Measurements from ENCODE around the gene TRMT1. TPM values are rescaled to one million over a fixed set of nuclear protein-coding genes. Genes with fewer than 3 reads are reported as not detected.
"Not testable (repeated sequence)": the region's sequence is repeated elsewhere in the genome, so short reads cannot be mapped to it uniquely, and the experiment has no call there.

Gene TRMT1
- total RNA-seq, 1 experiment from 2014 or later, result 91.8 TPM

- peak overlapping the region; percentile 83 for H3K4me3 ChIP-seq (ENCODE audit: low read length)
- ChIA-PET CTCF (interaction anchor here (0.5 to 0.9 kb wide), 3 partner anchors 13 to 172 kb away, joined by 3 to 9 read pairs (median 3); no protein-coding TSS in a partner anchor), POLR2A (ENCODE audit: unreplicated experiment) (interaction anchor here (0.6 kb wide), 3 partner anchors 32 to 217 kb away, joined by 3 to 13 read pairs (median 3); partner anchors contain the start of gene NACC1)
- no peaks in the 10 kb centered on the region for H3K27me3 ChIP-seq (ENCODE audit: low read length)
- H2AFZ ChIP-seq (ENCODE audit: low read length), result peak overlapping the region; percentile 80
- peaks cover 3% of the 10 kb centered on the region for H3F3A ChIP-seq (ENCODE audit: low read length, unreplicated experiment)
- BruUV-seq (replicated peaks), result no TSS peak
- TF ChIP-seq EZH2phosphoT487 (IDR thresholded peaks at IDR 0.05; ENCODE audit: borderline replicate concordance, low read length), result no peak
- TF ChIP-seq, protein P1, sequence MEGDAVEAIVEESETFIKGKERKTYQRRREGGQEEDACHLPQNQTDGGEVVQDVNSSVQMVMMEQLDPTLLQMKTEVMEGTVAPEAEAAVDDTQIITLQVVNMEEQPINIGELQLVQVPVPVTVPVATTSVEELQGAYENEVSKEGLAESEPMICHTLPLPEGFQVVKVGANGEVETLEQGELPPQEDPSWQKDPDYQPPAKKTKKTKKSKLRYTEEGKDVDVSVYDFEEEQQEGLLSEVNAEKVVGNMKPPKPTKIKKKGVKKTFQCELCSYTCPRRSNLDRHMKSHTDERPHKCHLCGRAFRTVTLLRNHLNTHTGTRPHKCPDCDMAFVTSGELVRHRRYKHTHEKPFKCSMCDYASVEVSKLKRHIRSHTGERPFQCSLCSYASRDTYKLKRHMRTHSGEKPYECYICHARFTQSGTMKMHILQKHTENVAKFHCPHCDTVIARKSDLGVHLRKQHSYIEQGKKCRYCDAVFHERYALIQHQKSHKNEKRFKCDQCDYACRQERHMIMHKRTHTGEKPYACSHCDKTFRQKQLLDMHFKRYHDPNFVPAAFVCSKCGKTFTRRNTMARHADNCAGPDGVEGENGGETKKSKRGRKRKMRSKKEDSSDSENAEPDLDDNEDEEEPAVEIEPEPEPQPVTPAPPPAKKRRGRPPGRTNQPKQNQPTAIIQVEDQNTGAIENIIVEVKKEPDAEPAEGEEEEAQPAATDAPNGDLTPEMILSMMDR (conservative IDR thresholded peaks at IDR 0.05; ENCODE audit: low read depth, low read length), result no peak
- no peak for TF ChIP-seq EZH2 (IDR thresholded peaks at IDR 0.05; ENCODE audit: low read length, unreplicated experiment)
- H3K4me2 ChIP-seq (ENCODE audit: low read length), result peak overlapping the region; percentile 98
- H3K27ac ChIP-seq (ENCODE audit: low read length), result peak overlapping the region; percentile 29
- peak overlapping the region; percentile 90 for H3K9ac ChIP-seq (ENCODE audit: low read length)
- intact Hi-C loops (cut with micrococcal nuclease), result loop anchor here (1.0 to 5.0 kb wide), 2 partner anchors 32 to 47 kb away; partner anchors contain the start of gene LYL1
- H3K9me3 ChIP-seq (ENCODE audit: low read length), result no peaks in the 10 kb centered on the region
- ATAC-seq (peak; percentile 2; the same call in 1 of the 2 replicates), DNase-seq (peak; percentile 48)
- peaks cover 17% of the 10 kb centered on the region for H3K36me3 ChIP-seq (ENCODE audit: low read depth, low read length)
- no peaks in the 10 kb centered on the region for H3K9me2 ChIP-seq (replicated peaks; ENCODE audit: low read length)
- H3K4me1 ChIP-seq (ENCODE audit: insufficient read depth, low read length), result peaks cover 6% of the 10 kb centered on the region; the same call in 1 of the 2 replicates
- peaks cover 57% of the 10 kb centered on the region for H3K79me2 ChIP-seq (ENCODE audit: low read length)
- H4K20me1 ChIP-seq (ENCODE audit: low read length), result peaks cover 17% of the 10 kb centered on the region
Observed at GRCh38 chr19:13149628-13150186, 33.2 kb upstream of the TRMT1 start.

- BruUV-seq (replicated peaks); ATAC-seq; intact Hi-C loops (cut with micrococcal nuclease); H3K27me3 ChIP-seq (ENCODE audit: low read length); H3K4me1 ChIP-seq (ENCODE audit: insufficient read depth, low read length); H3K9me3 ChIP-seq (ENCODE audit: low read length); H3K9me2 ChIP-seq (replicated peaks; ENCODE audit: low read length); DNase-seq; H3F3A ChIP-seq (ENCODE audit: low read length, unreplicated experiment): not testable (repeated sequence)
- ChIA-PET CTCF (interaction anchor here (0.9 kb wide), 1 partner anchor 172 kb away, joined by 9 read pairs; no protein-coding TSS in a partner anchor), POLR2A (ENCODE audit: unreplicated experiment) (interaction anchor here (0.6 kb wide), 2 partner anchors 31 to 216 kb away, joined by 3 to 13 read pairs; partner anchors contain the start of gene NACC1)
- H4K20me1 ChIP-seq (ENCODE audit: low read length), result peaks cover 12% of the 10 kb centered on the region
- H3K4me3 ChIP-seq (ENCODE audit: low read length), result peak overlapping the region; percentile 83
- peak overlapping the region; percentile 80 for H2AFZ ChIP-seq (ENCODE audit: low read length)
- peak overlapping the region; percentile 90 for H3K9ac ChIP-seq (ENCODE audit: low read length)
- H3K27ac ChIP-seq (ENCODE audit: low read length), result peak overlapping the region; percentile 29; the same call in 1 of the 2 replicates
- H3K79me2 ChIP-seq (ENCODE audit: low read length), result peaks cover 52% of the 10 kb centered on the region
- peak overlapping the region; percentile 98 for H3K4me2 ChIP-seq (ENCODE audit: low read length)
- peaks cover 19% of the 10 kb centered on the region for H3K36me3 ChIP-seq (ENCODE audit: low read depth, low read length)
Observed at GRCh38 chr19:13149173-13149627, 32.7 kb upstream of the TRMT1 start.

- Histone ChIP-seq H4K20me1 (ENCODE audit: low read length) (no peaks in the 10 kb centered on the region), H3K4me2 (ENCODE audit: low read length) (no peak overlapping the region)
- no TSS peak for BruUV-seq (replicated peaks)
Observed at GRCh38 chr19:13146763-13147563, 30.4 kb upstream of the TRMT1 start.

More at GRCh38 chr19:13146763-13147563, 30.4 kb upstream of the TRMT1 start:
- H3K27ac ChIP-seq (ENCODE audit: low read length), result no peak overlapping the region
- H2AFZ ChIP-seq (ENCODE audit: low read length), result no peak overlapping the region
- no peak for ATAC-seq
- H3F3A ChIP-seq (ENCODE audit: low read length, unreplicated experiment), result peaks cover 8% of the 10 kb centered on the region
- H3K4me1 ChIP-seq (ENCODE audit: insufficient read depth, low read length), result peaks cover 28% of the 10 kb centered on the region
- peaks cover 29% of the 10 kb centered on the region for H3K79me2 ChIP-seq (ENCODE audit: low read length)
- POLR2A ChIA-PET (ENCODE audit: unreplicated experiment), result interaction anchor here (0.9 kb wide), 1 partner anchor 101 kb away, joined by 5 read pairs; no protein-coding TSS in a partner anchor
- H3K9ac ChIP-seq (ENCODE audit: low read length), result no peak overlapping the region
- no peaks in the 10 kb centered on the region for H3K9me3 ChIP-seq (ENCODE audit: low read length)
- CTCF ChIA-PET, result no interaction called here
- no peaks in the 10 kb centered on the region for H3K9me2 ChIP-seq (replicated peaks; ENCODE audit: low read length)
- TF ChIP-seq EZH2phosphoT487 (IDR thresholded peaks at IDR 0.05; ENCODE audit: borderline replicate concordance, low read length) (no peak), EZH2 (IDR thresholded peaks at IDR 0.05; ENCODE audit: low read length, unreplicated experiment) (no peak)
- TF ChIP-seq, protein P1 (conservative IDR thresholded peaks at IDR 0.05; ENCODE audit: low read depth, low read length), result no peak
- no peaks in the 10 kb centered on the region for H3K27me3 ChIP-seq (ENCODE audit: low read length)
- no peak overlapping the region for H3K4me3 ChIP-seq (ENCODE audit: low read length)
- no peak for DNase-seq
- intact Hi-C loops (cut with micrococcal nuclease), result no loop called here
- H3K36me3 ChIP-seq (ENCODE audit: low read depth, low read length), result peaks cover 12% of the 10 kb centered on the region; the same call in 1 of the 2 replicates

Data from PC-3 (cell line).